CD14-positive monocyte (primary cell): ENCODE data around the gene C17orf67. TPM values are rescaled to one million over a fixed set of nuclear protein-coding genes. Genes with fewer than 3 reads are reported as not detected.
A peak's percentile ranks its signal among the peaks of the same experiment; 100 is the strongest.

Experiments
- DNase-seq, 3 donors: peaks; one replicate each; pipeline ENCODE4 v3.0.0-alpha.2; 2011 to 2022
- H2AFZ ChIP-seq: 2 replicates; pipeline ENCODE4 v1.6.0; 2012; ENCODE audit warnings: mild to moderate bottlenecking, low read depth, low read length, inconsistent platforms; ENCODE audit not compliant: insufficient read depth, poor library complexity, severe bottlenecking
- H3K27ac ChIP-seq, 2 donors: 1 replicate in 1 of 2; 2 replicates in 1 of 2; pipeline ENCODE4 v1.5.1; 2012 to 2013; ENCODE audit warnings: low read length in 2 of 2, control low read depth in 1 of 2, inconsistent platforms in 1 of 2, low read depth in 1 of 2, mild to moderate bottlenecking in 1 of 2
- H3K27me3 ChIP-seq, 2 donors: one replicate each; pipeline versions ENCODE4 v1.6.0 to v1.6.1; 2011 to 2013; ENCODE audit warnings: low read length in 2 of 2; ENCODE audit not compliant: control insufficient read depth in 2 of 2, insufficient read depth in 2 of 2
- H3K36me3 ChIP-seq, 2 donors: replicated peaks in 1 of 2; 1 replicate in 1 of 2; 2 replicates in 1 of 2; pipeline versions ENCODE4 v1.5.1 to v1.6.1; 2012 to 2013; ENCODE audit warnings: low read length in 2 of 2, control low read depth in 1 of 2, inconsistent platforms in 1 of 2, mild to moderate bottlenecking in 1 of 2; ENCODE audit not compliant: insufficient read depth in 2 of 2, control insufficient read depth in 1 of 2
- H3K4me1 ChIP-seq, 2 donors: 1 replicate in 1 of 2; 2 replicates in 1 of 2; pipeline versions ENCODE4 v1.5.1 to v1.6.1; 2012 to 2013; ENCODE audit warnings: low read length in 2 of 2, control low read depth in 1 of 2, inconsistent platforms in 1 of 2, mild to moderate bottlenecking in 1 of 2, moderate library complexity in 1 of 2; ENCODE audit not compliant: insufficient read depth in 2 of 2, control insufficient read depth in 1 of 2
- H3K4me2 ChIP-seq: replicated peaks from 2 replicates; pipeline ENCODE3; 2012; ENCODE audit warnings: low read length, moderate library complexity, mild to moderate bottlenecking; ENCODE audit not compliant: poor library complexity, severe bottlenecking; ENCODE audit errors: extremely low read depth
- H3K4me3 ChIP-seq, 3 experiments: fragments of 200-600 bp in 1 of 3; sonication (generic) in 1 of 3; replicated peaks in 1 of 3; 1 replicate in 2 of 3; 2 replicates in 1 of 3; pipeline ENCODE4 v1.5.1; 2011 to 2013; ENCODE audit warnings: low read length in 3 of 3, mild to moderate bottlenecking in 3 of 3, control low read depth in 2 of 3, low read depth in 2 of 3, inconsistent platforms in 1 of 3, moderate library complexity in 1 of 3
- H3K79me2 ChIP-seq: 2 replicates; pipeline ENCODE4 v1.6.0; 2012; ENCODE audit warnings: mild to moderate bottlenecking, control low read depth, inconsistent platforms, low read length, moderate library complexity; ENCODE audit not compliant: insufficient read depth
- H3K9ac ChIP-seq: 2 replicates; pipeline ENCODE4 v1.6.0; 2017; ENCODE audit warnings: low read length, mild to moderate bottlenecking; ENCODE audit not compliant: insufficient read depth, poor library complexity, severe bottlenecking
- H3K9me3 ChIP-seq, 2 donors: replicated peaks in 1 of 2; 1 replicate in 1 of 2; 2 replicates in 1 of 2; pipeline versions ENCODE4 v1.5.1 to v1.6.1; 2012 to 2013; ENCODE audit warnings: low read length in 2 of 2, control low read depth in 1 of 2; ENCODE audit not compliant: control insufficient read depth in 1 of 2, insufficient read depth in 1 of 2
- H4K20me1 ChIP-seq: 2 replicates; pipeline ENCODE4 v1.6.0; 2012; ENCODE audit warnings: mild to moderate bottlenecking, low read length, control low read depth, moderate library complexity; ENCODE audit not compliant: insufficient read depth
- H3K27ac Mint-ChIP-seq, 7 donors: one replicate each; pipeline ENCODE4 v1.8.0; 2020; ENCODE audit warnings: mild to moderate bottlenecking in 7 of 7, mixed read lengths in 7 of 7, moderate library complexity in 6 of 7, inconsistent platforms in 2 of 7
- H3K27me3 Mint-ChIP-seq, 3 donors: one replicate each; pipeline ENCODE4 v1.8.0; 2021 to 2022; ENCODE audit warnings: low read depth in 3 of 3, mild to moderate bottlenecking in 3 of 3, mixed read lengths in 3 of 3, moderate library complexity in 3 of 3, inconsistent platforms in 1 of 3
- H3K36me3 Mint-ChIP-seq, 2 donors: one replicate each; pipeline ENCODE4 v1.8.0; 2020; ENCODE audit warnings: mixed read lengths in 2 of 2, inconsistent platforms in 1 of 2, mild to moderate bottlenecking in 1 of 2
- H3K4me1 Mint-ChIP-seq: one replicate; pipeline ENCODE4 v1.8.0; 2020; ENCODE audit warnings: mild to moderate bottlenecking, mixed read lengths
- H3K4me3 Mint-ChIP-seq, 2 donors: one replicate each; pipeline ENCODE4 v1.8.0; 2020; ENCODE audit warnings: mild to moderate bottlenecking in 2 of 2, mixed read lengths in 2 of 2, moderate library complexity in 1 of 2
- H3K9me3 Mint-ChIP-seq, 7 donors: one replicate each; pipeline ENCODE4 v1.8.0; 2020 to 2022; ENCODE audit warnings: mixed read lengths in 7 of 7, mild to moderate bottlenecking in 6 of 7, moderate library complexity in 6 of 7, inconsistent platforms in 2 of 7
- CTCF ChIP-seq: fragments of 200-600 bp; IDR thresholded peaks from one replicate; pipeline ENCODE4 v1.8.0; 2022; ENCODE audit warnings: antibody characterized with exemption, mild to moderate bottlenecking
- WGBS: methylation state at CpG from one replicate; pipeline ENCODE4 v1.1.5; 2013; ENCODE audit warnings: missing lambda C conversion rate; ENCODE audit not compliant: insufficient coverage; 5-methylcytosine and 5-hydroxymethylcytosine counted together
- intact Hi-C, 2 donors: fragments of 100-400 bp; cut with micrococcal nuclease; formaldehyde crosslinking; loops; one replicate each; pipeline versions ENCODE4 v1.15.0 to v1.15.1; 2023
- polyA plus RNA-seq, 3 donors: library from polyadenylated mRNA; depleted of rRNA in 1 of 3; unstranded in 2 of 3; stranded (reverse) in 1 of 3; fragments of 300-500 nt in 2 of 3; fragments of >200 nt in 1 of 3; fragmentation: Illumina TruSeq in 2 of 3; gene quantifications; 1 replicate in 2 of 3; 2 replicates in 1 of 3; pipeline ENCODE4 v1.2.3, GENCODE V29; 2012 to 2021

C17orf67 gene
- polyA plus RNA-seq, 3 donors, result 0.56 to 0.57 (median 0.56) TPM

- no peaks in the 10 kb centered on the region for H3K9me3 ChIP-seq
- intact Hi-C loops, result no loop called here
- no peaks in the 10 kb centered on the region for H3K36me3 ChIP-seq
- no peak overlapping the region for H3K4me2 ChIP-seq
- Mint-ChIP-seq H3K27me3 (peaks cover 15 to 28% (median 24%) of the 10 kb centered on the region in 3 donors), H3K27ac (peak overlapping the region in 1 of 7 donors; percentile 8), H3K9me3 (peaks cover 0 to 4% (median 0%) of the 10 kb centered on the region in 7 donors), H3K4me3 (peak overlapping the region in 1 of 2 donors; percentile 91), H3K4me1 (peaks cover 32% of the 10 kb centered on the region), H3K36me3 (peaks cover 2% of the 10 kb centered on the region in 2 donors)
- no peak overlapping the region for H3K27ac ChIP-seq
- H3K9ac ChIP-seq, result no peak overlapping the region
- DNase-seq, result no peak
- peaks cover 18 to 22% of the 10 kb centered on the region in 2 donors for H3K4me1 ChIP-seq
- H3K27me3 ChIP-seq, result peaks cover 0 to 22% of the 10 kb centered on the region in 2 donors
- no peak overlapping the region for H3K4me3 ChIP-seq
- H4K20me1 ChIP-seq, result no peaks in the 10 kb centered on the region
- 79% methylated on average over 3 of the region's 9 CpGs for WGBS
- no peak overlapping the region for H2AFZ ChIP-seq
- no peaks in the 10 kb centered on the region for H3K79me2 ChIP-seq
- TF ChIP-seq CTCF, result no peak
These were observed 54.8 kb downstream of the C17orf67 start for GRCh38 chr17:56778898-56779297.

GRCh38 chr17:56777859-56778258, 55.9 kb downstream of the C17orf67 start:
- Histone ChIP-seq H3K9me3 (no peaks in the 10 kb centered on the region), H3K4me1 (peaks cover 18 to 22% of the 10 kb centered on the region in 2 donors), H3K4me2 (no peak overlapping the region), H2AFZ (no peak overlapping the region), H4K20me1 (no peaks in the 10 kb centered on the region), H3K27me3 (peaks cover 0 to 22% of the 10 kb centered on the region in 2 donors), H3K27ac (no peak overlapping the region), H3K36me3 (no peaks in the 10 kb centered on the region), H3K9ac (no peak overlapping the region), H3K4me3 (no peak overlapping the region), H3K79me2 (no peaks in the 10 kb centered on the region)
- no peak for TF ChIP-seq CTCF
- H3K9me3 Mint-ChIP-seq, result peaks cover 0 to 4% (median 0%) of the 10 kb centered on the region in 7 donors
- H3K27ac Mint-ChIP-seq, result peak overlapping the region in 3 of 7 donors; percentile 20 to 60 (median 41)
- DNase-seq, result peak in 2 of 3 donors; percentile 39 to 71
- peaks cover 13 to 28% (median 21%) of the 10 kb centered on the region in 3 donors for H3K27me3 Mint-ChIP-seq
- H3K36me3 Mint-ChIP-seq, result peaks cover 2% of the 10 kb centered on the region in 2 donors
- peaks cover 32% of the 10 kb centered on the region for H3K4me1 Mint-ChIP-seq
- H3K4me3 Mint-ChIP-seq, result no peak overlapping the region
- intact Hi-C loops, result no loop called here
- 4% methylated on average over 2 of the region's 7 CpGs for WGBS
